ENCODE data around the gene HSPA1L. TPM values are rescaled to one million over a fixed set of nuclear protein-coding genes. Genes with fewer than 3 reads are reported as not detected.

Gene HSPA1L
- total RNA-seq: under 1 TPM; 0.67 to 0.69 TPM

GRCh38 chr6:31815025-31815838, at the start of gene HSPA1L, which contains the start of gene HSPA1A:
Gene HSPA1L (minus strand): TSS chr6:31815283. CDS start chr6:31811972, 3,311 bp downstream.
Gene HSPA1A (plus strand): TSS chr6:31815543. CDS start chr6:31815757, 214 bp downstream.

GRCh38 chr6:31862344-31863235, 47.5 kb upstream of the HSPA1L start, which contains the start of gene NEU1:
Gene NEU1 (minus strand): TSS chr6:31862821. CDS start chr6:31862776, 45 bp downstream.

GRCh38 chr6:31827286-31828079, 12.4 kb upstream of the HSPA1L start, which contains the start of gene HSPA1B:
Gene HSPA1B (plus strand): TSS chr6:31827738. CDS start chr6:31827951, 213 bp downstream.

GRCh38 chr6:31806470-31807272, 8.4 kb downstream of the HSPA1L start, which contains the start of gene LSM2:
Gene LSM2 (minus strand): TSS chr6:31806966. CDS start chr6:31806757, 209 bp downstream.

GRCh38 chr6:31795616-31796298, 19.3 kb downstream of the HSPA1L start, which contains the start of gene VARS1:
Gene VARS1 (minus strand): TSS chr6:31795752. CDS start chr6:31795217, 535 bp downstream.

GRCh38 chr6:31776989-31777666, 38.0 kb downstream of the HSPA1L start, which contains the start of gene VWA7:
Gene VWA7 (minus strand): TSS chr6:31777328. CDS start chr6:31776779, 549 bp downstream.

GRCh38 chr6:31762356-31762755, 52.7 kb downstream of the HSPA1L start, which contains the start of gene SAPCD1:
Gene SAPCD1 (plus strand): TSS chr6:31762656. CDS start chr6:31763055, 399 bp downstream.

Small RNA genes within 50 kb of the gene (small RNA-seq; reads per million reads assigned to genes)
- gene MSH5-SAPCD1 (0 reads per million in 2 donors), gene RF00019 (0 reads per million in 2 donors), gene SAPCD1 (0 reads per million in 2 donors), gene SNORD48 (37.1 to 48.4 reads per million in 2 donors), gene SNORD52 (0 reads per million in 2 donors)

Other genes with a start within 250 kb of the HSPA1L start
- under 1 TPM in 1 of 2 donors, not detected in 1; under 0.01 TPM for gene LTA, start 243.0 kb downstream of the HSPA1L start, total RNA-seq
- under 1 TPM; under 0.01 to 0.34 TPM for gene TNF, start 239.7 kb downstream of the HSPA1L start, total RNA-seq
- not detected for gene LTB, start 232.9 kb downstream of the HSPA1L start, total RNA-seq
- gene LST1, start 229.0 kb downstream of the HSPA1L start, total RNA-seq: not detected
- gene NCR3, start 222.3 kb downstream of the HSPA1L start, total RNA-seq: not detected
- gene AIF1, start 200.0 kb downstream of the HSPA1L start, total RNA-seq: not detected
- 10 to 100 TPM; 68.5 to 72.3 TPM for gene PRRC2A, start 194.6 kb downstream of the HSPA1L start, total RNA-seq
- gene BAG6, start 162.6 kb downstream of the HSPA1L start, total RNA-seq: 100 to 1,000 TPM; 125 to 160 TPM
- 1 to 10 TPM in 1 of 2 donors, under 1 TPM in 1; 0.33 to 1.0 TPM for gene APOM, start 159.4 kb downstream of the HSPA1L start, total RNA-seq
- gene C6orf47, start 154.5 kb downstream of the HSPA1L start, total RNA-seq: 10 to 100 TPM; 21.3 to 23.1 TPM
- gene GPANK1, start 150.3 kb downstream of the HSPA1L start, total RNA-seq: 10 to 100 TPM; 13.1 to 17.3 TPM
- gene CSNK2B, start 149.2 kb downstream of the HSPA1L start, total RNA-seq: 100 to 1,000 TPM; 142 to 170 TPM
- 1 to 10 TPM in 1 of 2 donors, under 1 TPM in 1; 1.00 to 2.1 TPM for gene LY6G5B, start 145.3 kb downstream of the HSPA1L start, total RNA-seq
- gene LY6G5C, start 134.2 kb downstream of the HSPA1L start, total RNA-seq: under 1 TPM; under 0.01 to 0.67 TPM
- 10 to 100 TPM; 47.0 to 53.0 TPM for gene ABHD16A, start 112.0 kb downstream of the HSPA1L start, total RNA-seq
- gene LY6G6F, start 108.4 kb downstream of the HSPA1L start, total RNA-seq: not detected
- not detected for gene LY6G6D, start 99.9 kb downstream of the HSPA1L start, total RNA-seq
- gene LY6G6C, start 93.5 kb downstream of the HSPA1L start, total RNA-seq: not detected
- gene MPIG6B, start 91.9 kb downstream of the HSPA1L start, total RNA-seq: not detected
- 10 to 100 TPM; 10.3 to 22.0 TPM for gene DDAH2, start 86.0 kb downstream of the HSPA1L start, total RNA-seq
- 100 to 1,000 TPM; 511 to 845 TPM for gene CLIC1, start 78.8 kb downstream of the HSPA1L start, total RNA-seq
- 10 to 100 TPM; 17.6 to 22.0 TPM for gene MSH5, start 75.3 kb downstream of the HSPA1L start, total RNA-seq
- 1 to 10 TPM in 1 of 2 donors, under 1 TPM in 1; 0.69 to 1.7 TPM for gene SAPCD1, start 52.6 kb downstream of the HSPA1L start, total RNA-seq
- not detected for gene VWA7, start 38.0 kb downstream of the HSPA1L start, total RNA-seq
- 10 to 100 TPM; 58.5 to 66.6 TPM for gene VARS1, start 19.5 kb downstream of the HSPA1L start, total RNA-seq
- 10 to 100 TPM; 41.0 to 61.6 TPM for gene LSM2, start 8.3 kb downstream of the HSPA1L start, total RNA-seq
- 100 to 1,000 TPM in 1 of 2 donors, 10 to 100 TPM in 1; 55.7 to 144 TPM for gene HSPA1A, start 260 bp upstream of the HSPA1L start, total RNA-seq
- 100 to 1,000 TPM in 1 of 2 donors, 10 to 100 TPM in 1; 95.3 to 188 TPM for gene HSPA1B, start 12.5 kb upstream of the HSPA1L start, total RNA-seq
- 100 to 1,000 TPM; 114 to 132 TPM for gene NEU1, start 47.5 kb upstream of the HSPA1L start, total RNA-seq
- not detected for gene SLC44A4, start 63.7 kb upstream of the HSPA1L start, total RNA-seq
- 10 to 100 TPM; 29.9 to 44.3 TPM for gene EHMT2, start 82.4 kb upstream of the HSPA1L start, total RNA-seq
- 1 to 10 TPM; 1.7 to 3.0 TPM for gene ZBTB12, start 86.8 kb upstream of the HSPA1L start, total RNA-seq
- gene C2, start 112.4 kb upstream of the HSPA1L start, total RNA-seq: 1 to 10 TPM; 2.4 to 3.7 TPM
- gene CFB, start 130.8 kb upstream of the HSPA1L start, total RNA-seq: 1 to 10 TPM; 1.7 to 4.1 TPM
- 100 to 1,000 TPM in 1 of 2 donors, 10 to 100 TPM in 1; 73.6 to 114 TPM for gene NELFE, start 143.7 kb upstream of the HSPA1L start, total RNA-seq
- gene SKIC2, start 143.9 kb upstream of the HSPA1L start, total RNA-seq: 10 to 100 TPM; 50.6 to 54.4 TPM
- 10 to 100 TPM; 13.1 to 16.0 TPM for gene DXO, start 156.9 kb upstream of the HSPA1L start, total RNA-seq
- gene C4A, start 166.8 kb upstream of the HSPA1L start, total RNA-seq: 1 to 10 TPM in 1 of 2 donors, under 1 TPM in 1; 0.33 to 1.4 TPM
- gene C4B, start 199.5 kb upstream of the HSPA1L start, total RNA-seq: 1 to 10 TPM in 1 of 2 donors, under 1 TPM in 1; 0.67 to 1.4 TPM
- not detected for gene CYP21A2, start 223.1 kb upstream of the HSPA1L start, total RNA-seq

Measured in melanocyte of skin (primary cell).